ENCODE measurements around the gene NFKBIL1.
"Not testable (repeated sequence)": the region's sequence is repeated elsewhere in the genome, so short reads cannot be mapped to it uniquely, and the experiment has no call there.

The NFKBIL1 gene

GRCh38 chr6:31538805-31539400, 8.5 kb upstream of the NFKBIL1 start:
- Histone ChIP-seq H3K9me3 (ENCODE audit: control insufficient read depth, insufficient read depth, low read length) (no peaks in the 10 kb centered on the region), H3K9ac (ENCODE audit: low read depth, low read length) (no peak overlapping the region), H3K27me3 (ENCODE audit: control insufficient read depth, insufficient read depth, low read length) (no peaks in the 10 kb centered on the region), H3K4me3 (ENCODE audit: low read depth, low read length) (no peak overlapping the region), H3K36me3 (ENCODE audit: control insufficient read depth, insufficient read depth, low read length) (peaks cover 60% of the 10 kb centered on the region), H3K4me1 (ENCODE audit: control insufficient read depth, insufficient read depth, low read length) (peaks cover 10% of the 10 kb centered on the region)

DNA sequence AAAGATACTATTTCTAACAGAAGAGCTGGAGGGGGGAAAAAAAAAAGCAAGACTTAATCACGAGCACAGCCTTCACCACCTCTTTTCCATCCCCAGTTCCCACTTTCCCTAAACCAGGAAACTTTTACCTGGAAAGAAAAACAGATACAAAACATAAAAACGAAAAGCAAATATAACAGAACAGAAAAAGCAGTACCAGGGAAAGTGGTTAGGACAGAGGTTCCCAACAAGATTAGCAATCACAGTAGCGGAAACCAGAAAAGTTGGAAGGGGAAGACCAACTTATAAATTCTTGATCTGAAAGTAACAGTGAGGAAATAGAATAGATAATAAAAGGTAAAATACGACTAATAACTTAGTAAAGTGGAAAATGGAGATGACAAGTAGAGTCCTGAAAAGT, 6.8 kb upstream of the NFKBIL1 start:
- Histone ChIP-seq H3K4me3 (ENCODE audit: low read depth, low read length) (peak overlapping the region; percentile 93), H3K9ac (ENCODE audit: low read depth, low read length) (peak overlapping the region; percentile 100), H3K27me3 (ENCODE audit: control insufficient read depth, insufficient read depth, low read length) (no peaks in the 10 kb centered on the region), H3K36me3 (ENCODE audit: control insufficient read depth, insufficient read depth, low read length) (peaks cover 42% of the 10 kb centered on the region), H3K4me1 (ENCODE audit: control insufficient read depth, insufficient read depth, low read length) (peaks cover 10% of the 10 kb centered on the region), H3K9me3 (ENCODE audit: control insufficient read depth, insufficient read depth, low read length) (no peaks in the 10 kb centered on the region)

- Histone ChIP-seq H3K4me3 (ENCODE audit: low read depth, low read length) (peak overlapping the region; percentile 93), H3K9me3 (ENCODE audit: control insufficient read depth, insufficient read depth, low read length) (no peaks in the 10 kb centered on the region), H3K4me1 (ENCODE audit: control insufficient read depth, insufficient read depth, low read length) (peaks cover 10% of the 10 kb centered on the region), H3K9ac (ENCODE audit: low read depth, low read length) (peak overlapping the region; percentile 100), H3K36me3 (ENCODE audit: control insufficient read depth, insufficient read depth, low read length) (peaks cover 37% of the 10 kb centered on the region), H3K27me3 (ENCODE audit: control insufficient read depth, insufficient read depth, low read length) (no peaks in the 10 kb centered on the region)
These were observed 6.2 kb upstream of the NFKBIL1 start for GRCh38 chr6:31541059-31541657.

- Histone ChIP-seq H3K4me1 (ENCODE audit: control insufficient read depth, insufficient read depth, low read length) (peaks cover 10% of the 10 kb centered on the region), H3K27me3 (ENCODE audit: control insufficient read depth, insufficient read depth, low read length) (no peaks in the 10 kb centered on the region), H3K36me3 (ENCODE audit: control insufficient read depth, insufficient read depth, low read length) (peaks cover 30% of the 10 kb centered on the region), H3K4me3 (ENCODE audit: low read depth, low read length) (peak within 1 kb of the TSS; percentile 93), H3K9ac (ENCODE audit: low read depth, low read length) (peak within 1 kb of the TSS; percentile 100), H3K9me3 (ENCODE audit: control insufficient read depth, insufficient read depth, low read length) (no peaks in the 10 kb centered on the region)
These were observed 5.5 kb upstream of the NFKBIL1 start, which contains the start of gene DDX39B for GRCh38 chr6:31541658-31542521. TSS of gene DDX39B (minus strand) at chr6:31542003. CDS start at chr6:31540532, 1,471 bp downstream.

DNA sequence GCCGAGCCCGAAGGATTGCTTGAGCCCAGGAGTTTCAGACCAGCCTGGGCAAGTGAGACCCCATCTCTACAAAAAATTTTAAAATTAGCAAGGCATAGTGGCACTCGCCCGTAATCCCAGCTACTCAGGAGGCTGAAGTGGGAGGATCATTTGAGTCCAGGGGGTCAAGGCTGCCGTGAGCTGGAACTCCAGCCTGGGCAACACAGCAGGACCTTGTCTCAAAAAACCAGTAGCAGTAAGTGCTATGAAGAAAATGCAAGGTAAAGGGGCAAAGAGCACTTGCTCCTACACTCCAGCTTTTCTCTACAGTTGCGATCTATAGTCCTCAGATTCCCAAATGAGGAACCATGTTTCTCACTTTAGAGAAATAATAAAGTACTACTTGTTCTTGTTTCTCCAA, 3.8 kb upstream of the NFKBIL1 start:
- H3K9me3 ChIP-seq (ENCODE audit: control insufficient read depth, insufficient read depth, low read length): no peaks in the 10 kb centered on the region
- peaks cover 17% of the 10 kb centered on the region for H3K36me3 ChIP-seq (ENCODE audit: control insufficient read depth, insufficient read depth, low read length)
- H3K9ac ChIP-seq (ENCODE audit: low read depth, low read length): no peak overlapping the region
- no peak overlapping the region for H3K4me3 ChIP-seq (ENCODE audit: low read depth, low read length)
- H3K27me3 ChIP-seq (ENCODE audit: control insufficient read depth, insufficient read depth, low read length): no peaks in the 10 kb centered on the region
- H3K4me1 ChIP-seq (ENCODE audit: control insufficient read depth, insufficient read depth, low read length): peaks cover 10% of the 10 kb centered on the region

DNA sequence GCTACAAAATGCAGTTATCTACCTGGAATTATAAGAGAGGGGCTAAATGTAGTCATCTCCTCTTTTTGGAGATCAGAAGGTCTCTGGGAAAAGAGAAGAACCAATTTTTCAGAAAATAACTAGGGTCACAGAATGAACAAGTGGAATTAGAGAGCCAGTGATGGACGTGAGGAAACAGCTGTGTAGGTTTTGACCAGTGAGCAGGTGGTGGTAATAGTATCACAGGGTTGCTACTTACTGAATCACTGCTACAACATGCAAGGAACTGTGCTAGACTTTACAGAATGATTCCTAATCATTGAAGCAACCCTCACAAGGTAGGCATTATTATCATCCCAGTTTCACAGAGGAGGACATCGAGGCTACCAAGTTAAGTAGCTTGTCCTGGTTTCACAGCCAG, 2.7 kb upstream of the NFKBIL1 start:
- peaks cover 10% of the 10 kb centered on the region for H3K36me3 ChIP-seq (ENCODE audit: control insufficient read depth, insufficient read depth, low read length)
- H3K9me3 ChIP-seq (ENCODE audit: control insufficient read depth, insufficient read depth, low read length): no peaks in the 10 kb centered on the region
- no peaks in the 10 kb centered on the region for H3K27me3 ChIP-seq (ENCODE audit: control insufficient read depth, insufficient read depth, low read length)
- no peak overlapping the region for H3K4me3 ChIP-seq (ENCODE audit: low read depth, low read length)
- peaks cover 5% of the 10 kb centered on the region for H3K4me1 ChIP-seq (ENCODE audit: control insufficient read depth, insufficient read depth, low read length)
- no peak overlapping the region for H3K9ac ChIP-seq (ENCODE audit: low read depth, low read length)

- H3K4me3 ChIP-seq (ENCODE audit: low read depth, low read length): no peak overlapping the region
- peaks cover 4% of the 10 kb centered on the region for H3K36me3 ChIP-seq (ENCODE audit: control insufficient read depth, insufficient read depth, low read length)
- peaks cover under 1% of the 10 kb centered on the region for H3K4me1 ChIP-seq (ENCODE audit: control insufficient read depth, insufficient read depth, low read length)
- H3K9ac ChIP-seq (ENCODE audit: low read depth, low read length): no peak overlapping the region
- H3K27me3 ChIP-seq (ENCODE audit: control insufficient read depth, insufficient read depth, low read length): no peaks in the 10 kb centered on the region
- no peaks in the 10 kb centered on the region for H3K9me3 ChIP-seq (ENCODE audit: control insufficient read depth, insufficient read depth, low read length)
These were observed 2.1 kb upstream of the NFKBIL1 start for GRCh38 chr6:31545291-31545690.

DNA sequence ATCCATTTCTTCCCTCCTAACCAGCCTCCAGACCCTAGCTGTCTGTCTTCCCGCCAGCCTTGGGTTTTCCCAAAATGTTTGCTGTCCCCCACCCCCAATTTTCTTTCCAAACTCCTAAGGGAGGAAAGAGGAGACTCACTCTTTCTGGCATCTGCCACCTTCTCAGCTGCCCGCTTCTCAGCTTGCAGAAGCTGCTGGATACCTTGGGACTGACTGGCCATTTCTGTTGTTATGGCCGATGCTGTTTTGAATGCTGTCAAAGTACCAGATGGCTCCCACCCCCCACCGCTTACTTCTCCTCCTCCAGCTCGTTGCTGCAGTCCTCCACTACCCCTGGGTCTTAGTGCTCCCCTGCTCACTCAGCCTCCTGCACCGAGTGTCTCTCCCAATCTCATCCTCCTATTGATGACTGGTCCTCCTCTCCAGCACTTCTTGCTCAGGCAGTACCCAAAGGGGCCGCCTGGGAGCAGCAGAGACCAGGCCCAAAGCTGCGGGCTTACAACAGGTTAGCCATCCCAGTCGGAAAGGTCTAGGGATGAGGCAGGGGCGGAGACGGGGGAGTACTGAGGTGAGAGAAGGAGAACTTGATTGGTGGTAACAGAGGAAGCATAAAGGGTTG, 960 bp upstream of the NFKBIL1 start, which contains the start of gene ATP6V1G2:
Gene ATP6V1G2 (minus strand): TSS at position 270 of the 619 bp plus-strand sequence. CDS start 49 bp downstream, at position 221.
- Histone ChIP-seq H3K4me1 (ENCODE audit: control insufficient read depth, insufficient read depth, low read length) (no peaks in the 10 kb centered on the region), H3K9ac (ENCODE audit: low read depth, low read length) (no peak within 1 kb of the TSS), H3K4me3 (ENCODE audit: low read depth, low read length) (peak within 1 kb of the TSS; percentile 76), H3K9me3 (ENCODE audit: control insufficient read depth, insufficient read depth, low read length) (no peaks in the 10 kb centered on the region), H3K36me3 (ENCODE audit: control insufficient read depth, insufficient read depth, low read length) (peaks cover 7% of the 10 kb centered on the region), H3K27me3 (ENCODE audit: control insufficient read depth, insufficient read depth, low read length) (no peaks in the 10 kb centered on the region)

DNA sequence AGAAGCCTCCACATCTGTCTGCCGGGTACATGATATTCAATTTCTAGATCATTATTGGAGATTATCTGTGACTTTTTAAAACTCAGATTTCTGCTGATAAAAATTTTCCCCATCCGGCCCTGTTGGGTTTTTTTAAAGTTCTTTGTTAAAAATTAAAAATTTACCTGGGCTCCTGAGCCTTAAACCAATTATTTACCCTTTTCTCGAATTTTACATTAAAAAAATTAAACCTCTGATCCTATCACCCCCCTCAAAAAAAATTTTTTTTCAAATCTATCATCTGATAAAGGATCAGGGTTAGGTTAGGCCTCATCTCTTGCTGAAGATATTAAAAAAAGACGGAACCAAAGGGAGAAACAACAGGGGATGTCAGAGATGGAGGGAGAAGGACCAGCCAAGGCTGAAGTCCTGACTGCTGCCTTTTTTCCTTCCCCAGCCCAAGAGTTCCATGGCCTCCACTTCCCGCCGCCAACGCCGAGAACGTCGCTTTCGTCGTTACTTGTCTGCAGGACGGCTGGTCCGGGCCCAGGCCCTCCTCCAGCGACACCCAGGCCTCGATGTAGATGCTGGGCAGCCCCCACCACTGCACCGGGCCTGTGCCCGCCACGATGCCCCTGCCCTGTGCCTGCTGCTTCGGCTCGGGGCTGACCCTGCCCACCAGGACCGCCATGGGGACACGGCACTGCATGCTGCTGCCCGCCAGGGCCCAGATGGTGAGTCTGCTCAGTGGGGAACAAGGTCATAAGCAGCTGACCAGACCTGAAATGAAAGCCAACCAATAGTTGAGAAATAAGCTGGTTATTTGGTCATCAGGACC, 527 bp downstream of the NFKBIL1 start:
- Histone ChIP-seq H3K9ac (ENCODE audit: low read depth, low read length) (peak overlapping the region; percentile 12), H3K36me3 (ENCODE audit: control insufficient read depth, insufficient read depth, low read length) (peaks cover 7% of the 10 kb centered on the region), H3K4me1 (ENCODE audit: control insufficient read depth, insufficient read depth, low read length) (no peaks in the 10 kb centered on the region), H3K9me3 (ENCODE audit: control insufficient read depth, insufficient read depth, low read length) (no peaks in the 10 kb centered on the region), H3K27me3 (ENCODE audit: control insufficient read depth, insufficient read depth, low read length) (no peaks in the 10 kb centered on the region), H3K4me3 (ENCODE audit: low read depth, low read length) (peak overlapping the region; percentile 40)

DNA sequence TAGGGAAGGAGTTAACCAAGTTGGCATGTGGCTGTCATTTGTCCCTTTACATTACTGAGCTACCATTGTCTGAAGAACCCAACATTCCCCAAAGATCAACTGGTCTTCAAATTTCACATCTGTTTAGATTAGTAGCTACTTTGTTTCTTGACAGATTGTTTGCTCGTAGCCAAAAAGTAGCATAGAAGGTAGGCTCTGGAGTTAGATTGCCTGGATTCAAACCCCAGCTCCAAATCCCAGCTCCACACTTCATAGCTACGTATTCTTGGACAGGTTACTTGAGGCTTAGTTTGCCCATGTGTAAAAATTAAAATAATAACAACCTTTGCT, 1.1 kb downstream of the NFKBIL1 start:
- H3K4me1 ChIP-seq (ENCODE audit: control insufficient read depth, insufficient read depth, low read length): no peaks in the 10 kb centered on the region
- H3K4me3 ChIP-seq (ENCODE audit: low read depth, low read length): no peak overlapping the region
- peak overlapping the region; percentile 12 for H3K9ac ChIP-seq (ENCODE audit: low read depth, low read length)

GRCh38 chr6:31551371-31551770, 4.0 kb downstream of the NFKBIL1 start:
- not testable (repeated sequence) for H3K9me3 ChIP-seq (ENCODE audit: control insufficient read depth, insufficient read depth, low read length); H3K9ac ChIP-seq (ENCODE audit: low read depth, low read length); H3K36me3 ChIP-seq (ENCODE audit: control insufficient read depth, insufficient read depth, low read length); H3K27me3 ChIP-seq (ENCODE audit: control insufficient read depth, insufficient read depth, low read length); H3K4me1 ChIP-seq (ENCODE audit: control insufficient read depth, insufficient read depth, low read length); H3K4me3 ChIP-seq (ENCODE audit: low read depth, low read length)

More for the DNA sequence above, 1.1 kb downstream of the NFKBIL1 start:
- Histone ChIP-seq H3K9me3 (ENCODE audit: control insufficient read depth, insufficient read depth, low read length) (no peaks in the 10 kb centered on the region), H3K36me3 (ENCODE audit: control insufficient read depth, insufficient read depth, low read length) (peaks cover 7% of the 10 kb centered on the region), H3K27me3 (ENCODE audit: control insufficient read depth, insufficient read depth, low read length) (no peaks in the 10 kb centered on the region)
